Subcutaneous adipose tissue (tissue), 4 donors: ENCODE results near the gene EPB41L2. TPM values are rescaled to one million over a fixed set of nuclear protein-coding genes. Genes with fewer than 3 reads are reported as not detected.

Experiments used
- CTCF ChIP-seq: fragments of 450-650 bp; IDR thresholded peaks from one replicate; pipeline ENCODE4 v1.5.1; 2016; ENCODE audit warnings: low read depth, mild to moderate bottlenecking, control low read depth, antibody characterized with exemption, moderate library complexity
- total RNA-seq, 4 donors: library from RNA; depleted of rRNA; stranded (reverse); fragments of >200 nt; gene quantifications; one replicate each; pipeline ENCODE4 v1.1.0, GENCODE V29; 2016

Gene EPB41L2
- total RNA-seq, 4 donors from 2014 or later = 124 to 189 (median 160) TPM

- TF ChIP-seq CTCF = no peak
Measured at GRCh38 chr6:131041814-131042213, 21.2 kb downstream of the EPB41L2 start.

- no peak for TF ChIP-seq CTCF
Measured at GRCh38 chr6:131040866-131041265, 22.2 kb downstream of the EPB41L2 start.

GRCh38 chr6:131039345-131039680 is 23.7 kb downstream of the EPB41L2 start:
- TF ChIP-seq CTCF = no peak

- TF ChIP-seq CTCF = no peak
Measured at GRCh38 chr6:131038597-131039344, 24.3 kb downstream of the EPB41L2 start.

- TF ChIP-seq CTCF = no peak
Measured at GRCh38 chr6:131037194-131037897, 25.7 kb downstream of the EPB41L2 start.

- no peak for TF ChIP-seq CTCF
Measured at GRCh38 chr6:131036601-131037000, 26.4 kb downstream of the EPB41L2 start.

- TF ChIP-seq CTCF = no peak
Measured at GRCh38 chr6:131036143-131036542, 26.9 kb downstream of the EPB41L2 start.
